ENCODE data around the gene CNEP1R1. TPM values are rescaled to one million over a fixed set of nuclear protein-coding genes. Genes with fewer than 3 reads are reported as not detected.

CNEP1R1 gene
- total and polyA plus RNA-seq, 2 experiments from 2014 or later, result 13.8 to 30.3 TPM

- TF ChIP-seq REST (IDR thresholded peaks at IDR 0.05; ENCODE audit: unreplicated experiment) (no peak), POLR2AphosphoS5 (IDR thresholded peaks at IDR 0.05; ENCODE audit: low read depth) (no peak), STAT1 (IDR thresholded peaks at IDR 0.05; ENCODE audit: unreplicated experiment) (no peak)
Measured at GRCh38 chr16:50069060-50069459, 44.0 kb downstream of the CNEP1R1 start (continued).

- Mint-ChIP-seq H3K4me1 (peaks cover 16% of the 10 kb centered on the region), H3K9me3 (no peaks in the 10 kb centered on the region), H3K36me3 (ENCODE audit: low read depth) (peaks cover 39% of the 10 kb centered on the region), H3K27ac (no peak overlapping the region), H3K4me3 (no peak overlapping the region), H3K27me3 (ENCODE audit: insufficient read depth, low read depth, poor library complexity) (peaks cover 6% of the 10 kb centered on the region)
- Histone ChIP-seq H3K27ac (ENCODE audit: low read depth) (no peak overlapping the region), H4K20me1 (replicated peaks; ENCODE audit: insufficient read depth) (peaks cover 18% of the 10 kb centered on the region), H2AFZ (no peak overlapping the region), H3K4me2 (no peak overlapping the region), H3K27me3 (ENCODE audit: insufficient read depth) (no peaks in the 10 kb centered on the region), H3K4me3 (no peak overlapping the region), H3K36me3 (ENCODE audit: insufficient read depth) (peaks cover 4% of the 10 kb centered on the region), H3K79me2 (replicated peaks; ENCODE audit: insufficient read depth) (peaks cover 26% of the 10 kb centered on the region), H3K4me1 (ENCODE audit: insufficient read depth) (peaks cover 8% of the 10 kb centered on the region; the same call in 1 of the 2 replicates), H3F3A (replicated peaks; ENCODE audit: low read depth) (0 out of 2 replicates have a peak, but pooled peaks cover 2% of the 10 kb centered on the region), H3K9me2 (ENCODE audit: insufficient read depth) (no peaks in the 10 kb centered on the region)
- ATAC-seq (no peak), DNase-seq (ENCODE audit: low spot score) (no peak)
- TF ChIP-seq ZNF331 (CRISPR knock-in tag; IDR thresholded peaks at IDR 0.05; ENCODE audit: low read depth), result no peak
- no peak for TF ChIP-seq ETS1 (IDR thresholded peaks at IDR 0.05)
- no peak for TF ChIP-seq EZH2 (IDR thresholded peaks at IDR 0.05; ENCODE audit: low read depth, unreplicated experiment)
- TF ChIP-seq CTCF (conservative IDR thresholded peaks at IDR 0.05; ENCODE audit: low read depth in 2 of 2), result no peak
- no peak for TF ChIP-seq ZNF114 (CRISPR knock-in tag; IDR thresholded peaks at IDR 0.05)
- TF ChIP-seq REST (IDR thresholded peaks at IDR 0.05; ENCODE audit: unreplicated experiment), result no peak
- no peak for TF ChIP-seq EZH2phosphoT487 (IDR thresholded peaks at IDR 0.05; ENCODE audit: unreplicated experiment)
- TF ChIP-seq POLR2AphosphoS5 (IDR thresholded peaks at IDR 0.05; ENCODE audit: low read depth), result no peak
Measured at GRCh38 chr16:50071075-50071671, 46.1 kb downstream of the CNEP1R1 start.
